Keratinocyte (primary cell): Measurements from ENCODE around the gene PRKCE.

ENCODE experiments used
- CTCF ChIP-seq, 3 experiments: IDR thresholded peaks in 1 of 3; conservative IDR thresholded peaks in 1 of 3; optimal IDR thresholded peaks in 1 of 3; 2 replicates in 2 of 3; 3 replicates in 1 of 3; pipeline versions ENCODE3 to v1.5.1; 2011; ENCODE audit warnings: low read length in 3 of 3, mild to moderate bottlenecking in 3 of 3, moderate library complexity in 2 of 3, control low read depth in 1 of 3, inconsistent platforms in 1 of 3; ENCODE audit not compliant: insufficient read depth in 2 of 3; ENCODE audit errors: extremely low read depth in 1 of 3
- EZH2 ChIP-seq: IDR thresholded peaks from one replicate; pipeline ENCODE4 v1.6.1; 2012; ENCODE audit warnings: inconsistent platforms, mild to moderate bottlenecking, low read length, moderate library complexity

GRCh38 chr2:45836740-45837139 lies 185.3 kb downstream of the PRKCE start:
- TF ChIP-seq CTCF (optimal IDR thresholded peaks at IDR 0.05 in 1 of 3, IDR thresholded peaks at IDR 0.05 in 1 of 3, conservative IDR thresholded peaks at IDR 0.05 in 1 of 3; ENCODE audit: extremely low read depth in 1 of 3, insufficient read depth in 2 of 3, low read length in 3 of 3): no peak
- no peak for TF ChIP-seq EZH2
